ENCODE results near the gene GNA14. TPM values are rescaled to one million over a fixed set of nuclear protein-coding genes. Genes with fewer than 3 reads are reported as not detected.

The GNA14 gene
- total and polyA plus RNA-seq, 12 donors, result 0.75 to 4.8 (median 1.7) TPM

- DNase-seq (no peak), ATAC-seq (no peak)
- Histone ChIP-seq H3K27me3 (no peaks in the 10 kb centered on the region), H3K9me3 (no peaks in the 10 kb centered on the region), H3K4me1 (peaks cover 0 to 46% (median 27%) of the 10 kb centered on the region in 9 donors), H3K4me3 (no peak overlapping the region), H3K36me3 (no peaks in the 10 kb centered on the region), H3K27ac (no peak overlapping the region)
- WGBS, 2 donors, result 88 to 89% methylated on average over 5 of the region's 5 CpGs
- TF ChIP-seq CTCF (IDR thresholded peaks at IDR 0.05), result no peak
- intact Hi-C loops (cut with DNase I), result no loop called here
Measured at GRCh38 chr9:77601476-77602099, 46.5 kb downstream of the GNA14 start.

- H3K27ac ChIP-seq, result no peak overlapping the region
- ATAC-seq, result no peak
- H3K36me3 ChIP-seq, result no peaks in the 10 kb centered on the region
- no peak for TF ChIP-seq CTCF (IDR thresholded peaks at IDR 0.05)
- no peaks in the 10 kb centered on the region for H3K27me3 ChIP-seq
- no peak for DNase-seq
- H3K4me3 ChIP-seq, result no peak overlapping the region
- no peaks in the 10 kb centered on the region for H3K9me3 ChIP-seq
- peaks cover 3 to 46% (median 31%) of the 10 kb centered on the region in 9 donors for H3K4me1 ChIP-seq
- intact Hi-C loops (cut with DNase I), result no loop called here
- 89 to 92% methylated on average over 18 of the region's 18 CpGs for WGBS, 2 donors
Measured at GRCh38 chr9:77600810-77601209, 47.3 kb downstream of the GNA14 start.

DNA sequence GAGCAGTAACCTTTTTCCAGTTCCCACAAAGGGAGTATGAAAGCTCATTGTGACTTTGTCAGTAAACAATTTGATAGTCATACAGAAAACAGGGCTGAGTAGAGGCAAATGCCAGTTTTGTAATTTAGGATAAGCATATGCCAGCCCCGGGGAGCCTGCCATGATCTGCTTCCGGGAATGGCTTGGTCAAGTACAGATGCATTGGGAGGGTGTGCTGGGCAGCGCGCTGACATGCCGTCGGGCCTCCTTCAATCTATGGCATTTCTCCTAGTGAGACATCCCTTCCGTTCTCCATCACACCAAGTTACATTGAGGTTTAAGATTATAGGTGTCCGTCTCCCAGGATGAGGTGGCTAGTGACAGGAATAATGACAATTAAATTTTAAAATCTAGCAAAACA, 48.6 kb downstream of the GNA14 start:
- TF ChIP-seq CTCF (IDR thresholded peaks at IDR 0.05), result no peak
- intact Hi-C loops (cut with DNase I), result loop anchor here in 6 of 10 donors (5.0 to 10.0 kb wide), 6 partner anchors 45 to 142 kb away; partner anchors contain the start of gene GNA14 (in 5 of the 6)
- Histone ChIP-seq H3K9me3 (no peaks in the 10 kb centered on the region), H3K27me3 (no peaks in the 10 kb centered on the region), H3K36me3 (no peaks in the 10 kb centered on the region), H3K4me1 (peaks cover 3 to 52% (median 40%) of the 10 kb centered on the region in 9 donors), H3K27ac (peak overlapping the region in 8 of 10 donors; percentile 6 to 71 (median 52)), H3K4me3 (no peak overlapping the region)
- ATAC-seq (no peak), DNase-seq (no peak)
- WGBS, 2 donors, result 83 to 88% methylated on average over 8 of the region's 8 CpGs

- Histone ChIP-seq H3K36me3 (no peaks in the 10 kb centered on the region), H3K9me3 (no peaks in the 10 kb centered on the region), H3K4me1 (peaks cover 3 to 57% (median 45%) of the 10 kb centered on the region in 9 donors), H3K27me3 (no peaks in the 10 kb centered on the region), H3K4me3 (no peak overlapping the region), H3K27ac (peak overlapping the region in 8 of 10 donors; percentile 15 to 71 (median 52))
- DNase-seq (no peak), ATAC-seq (peak in 2 of 8 donors; percentile 18 to 21)
- no peak for TF ChIP-seq CTCF (IDR thresholded peaks at IDR 0.05)
- intact Hi-C loops (cut with DNase I), result loop anchor here in 6 of 10 donors (5.0 to 10.0 kb wide), 6 partner anchors 46 to 142 kb away; partner anchors contain the start of gene GNA14 (in 5 of the 6)
- WGBS, 2 donors, result 48 to 49% methylated on average over 3 of the region's 3 CpGs
Measured at GRCh38 chr9:77598991-77599390, 49.1 kb downstream of the GNA14 start.
